Measurements from ENCODE around the gene DDX24.

Gene DDX24, protein sequence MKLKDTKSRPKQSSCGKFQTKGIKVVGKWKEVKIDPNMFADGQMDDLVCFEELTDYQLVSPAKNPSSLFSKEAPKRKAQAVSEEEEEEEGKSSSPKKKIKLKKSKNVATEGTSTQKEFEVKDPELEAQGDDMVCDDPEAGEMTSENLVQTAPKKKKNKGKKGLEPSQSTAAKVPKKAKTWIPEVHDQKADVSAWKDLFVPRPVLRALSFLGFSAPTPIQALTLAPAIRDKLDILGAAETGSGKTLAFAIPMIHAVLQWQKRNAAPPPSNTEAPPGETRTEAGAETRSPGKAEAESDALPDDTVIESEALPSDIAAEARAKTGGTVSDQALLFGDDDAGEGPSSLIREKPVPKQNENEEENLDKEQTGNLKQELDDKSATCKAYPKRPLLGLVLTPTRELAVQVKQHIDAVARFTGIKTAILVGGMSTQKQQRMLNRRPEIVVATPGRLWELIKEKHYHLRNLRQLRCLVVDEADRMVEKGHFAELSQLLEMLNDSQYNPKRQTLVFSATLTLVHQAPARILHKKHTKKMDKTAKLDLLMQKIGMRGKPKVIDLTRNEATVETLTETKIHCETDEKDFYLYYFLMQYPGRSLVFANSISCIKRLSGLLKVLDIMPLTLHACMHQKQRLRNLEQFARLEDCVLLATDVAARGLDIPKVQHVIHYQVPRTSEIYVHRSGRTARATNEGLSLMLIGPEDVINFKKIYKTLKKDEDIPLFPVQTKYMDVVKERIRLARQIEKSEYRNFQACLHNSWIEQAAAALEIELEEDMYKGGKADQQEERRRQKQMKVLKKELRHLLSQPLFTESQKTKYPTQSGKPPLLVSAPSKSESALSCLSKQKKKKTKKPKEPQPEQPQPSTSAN
- 693 to 921 (median 870) reads per million in 4 donors for total RNA-seq

DNA sequence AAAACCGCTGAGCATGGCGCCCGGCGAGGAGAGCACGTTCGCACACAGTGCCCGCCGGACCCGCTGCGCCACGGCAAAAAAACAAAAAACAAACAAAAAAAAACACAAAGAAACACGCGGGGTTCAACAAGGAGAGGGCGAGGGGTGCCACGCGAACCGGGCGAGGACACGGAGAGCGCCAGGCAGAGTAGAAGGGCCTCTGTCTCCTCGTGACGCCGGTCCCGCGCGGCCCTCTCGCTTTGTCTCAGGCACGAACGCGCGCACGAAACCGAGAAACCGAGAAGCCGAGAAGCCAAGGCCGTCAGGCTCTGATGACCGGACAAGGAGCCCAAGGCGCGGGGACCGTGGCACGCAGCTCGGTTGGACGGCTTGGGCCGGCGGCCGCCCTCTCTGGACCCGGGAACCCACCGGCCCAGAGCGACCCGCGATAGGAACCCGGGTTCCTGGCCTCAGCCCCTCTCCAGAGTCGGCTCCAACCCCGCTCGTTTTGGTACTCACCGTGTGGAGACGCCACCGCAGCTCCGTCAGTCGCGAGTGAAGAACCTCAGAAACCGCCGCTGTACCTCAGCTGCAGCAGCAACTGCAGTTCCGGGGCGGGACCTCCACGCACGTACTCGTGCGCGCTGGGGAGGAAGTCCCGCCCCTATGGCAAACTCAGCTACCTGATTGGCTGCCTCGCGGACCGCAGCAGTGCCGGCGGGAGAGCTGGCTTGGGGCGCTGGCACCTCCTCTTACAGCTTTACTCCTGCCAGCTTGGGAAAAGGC lies at the start of gene DDX24, which contains the start of gene IFI27L1:
Gene DDX24, minus strand, starts transcription at position 582 of the 765 bp plus-strand sequence. CDS start 1,460 bp downstream, outside the sequence.
Gene IFI27L1, plus strand, starts transcription at position 690 of the 765 bp plus-strand sequence. CDS start 15,628 bp downstream, outside the sequence.
- DNase-seq = peak; percentile 93 to 98 (median 96)

DNA sequence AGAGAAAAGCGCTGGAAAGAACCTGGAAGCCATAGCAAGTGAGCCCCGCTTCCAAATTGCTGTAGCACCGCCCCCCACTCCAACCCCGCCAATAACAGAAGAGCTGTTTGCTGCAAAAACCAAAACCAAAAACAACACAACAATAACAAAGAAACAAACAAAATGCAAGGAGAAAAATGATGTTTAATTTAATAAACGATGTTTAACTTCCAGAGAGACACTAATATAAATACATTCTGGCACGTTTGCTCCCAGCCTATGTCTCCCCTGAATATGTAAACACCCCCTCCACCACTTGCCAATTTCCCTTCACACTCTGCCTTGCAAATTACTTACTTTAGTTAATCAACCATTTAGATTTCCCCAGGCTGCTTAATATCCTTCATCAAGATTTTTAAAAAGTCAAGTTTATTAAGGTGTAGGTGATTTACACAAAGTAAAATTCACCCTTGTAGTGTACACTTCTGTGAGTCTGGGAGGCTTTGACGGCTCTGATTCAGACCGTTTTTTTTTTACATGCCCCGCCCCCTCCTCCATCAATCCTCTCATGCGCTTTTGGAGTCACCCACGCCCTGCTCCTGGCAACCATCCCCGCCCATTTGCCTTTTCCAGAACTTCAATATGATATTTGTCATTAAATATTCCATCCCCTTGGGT lies 48.9 kb upstream of the DDX24 start:
- DNase-seq = peak in 2 of 5 donors; percentile 11 to 48

GRCh38 chr14:94129111-94129757 lies 48.2 kb upstream of the DDX24 start, which contains the start of gene IFI27L2:
Gene IFI27L2, minus strand, starts transcription at chr14:94129604. Its CDS starts 40 bp downstream, at chr14:94129564.
- DNase-seq = peak; percentile 49 to 84 (median 60)

GRCh38 chr14:94128216-94128839 lies 47.3 kb upstream of the DDX24 start:
- no peak for DNase-seq

- DNase-seq = no peak
These were observed 46.3 kb upstream of the DDX24 start for GRCh38 chr14:94127330-94127729.

DNA sequence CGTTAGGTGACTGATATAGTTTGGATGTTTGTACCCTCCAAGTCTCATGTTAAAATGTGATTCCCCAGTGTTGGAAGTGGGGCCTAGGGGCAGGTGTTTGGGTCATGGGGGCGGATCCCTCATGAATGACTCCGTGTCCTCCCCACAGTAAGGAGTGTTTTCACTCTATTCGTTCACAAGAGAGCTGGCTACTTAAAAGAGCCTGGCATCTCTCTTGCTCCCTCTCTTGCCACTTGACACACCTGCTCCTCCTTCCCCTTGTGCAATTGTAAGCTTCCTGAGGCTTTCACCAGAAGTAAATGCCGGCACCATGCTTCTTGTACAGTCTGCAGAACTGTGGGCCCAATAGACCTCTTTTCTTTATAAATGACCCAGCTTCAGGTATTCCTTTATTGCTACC lies 45.8 kb upstream of the DDX24 start:
- no peak for DNase-seq

GRCh38 chr14:94126419-94126677 lies 45.3 kb upstream of the DDX24 start:
- no peak for DNase-seq

DNA sequence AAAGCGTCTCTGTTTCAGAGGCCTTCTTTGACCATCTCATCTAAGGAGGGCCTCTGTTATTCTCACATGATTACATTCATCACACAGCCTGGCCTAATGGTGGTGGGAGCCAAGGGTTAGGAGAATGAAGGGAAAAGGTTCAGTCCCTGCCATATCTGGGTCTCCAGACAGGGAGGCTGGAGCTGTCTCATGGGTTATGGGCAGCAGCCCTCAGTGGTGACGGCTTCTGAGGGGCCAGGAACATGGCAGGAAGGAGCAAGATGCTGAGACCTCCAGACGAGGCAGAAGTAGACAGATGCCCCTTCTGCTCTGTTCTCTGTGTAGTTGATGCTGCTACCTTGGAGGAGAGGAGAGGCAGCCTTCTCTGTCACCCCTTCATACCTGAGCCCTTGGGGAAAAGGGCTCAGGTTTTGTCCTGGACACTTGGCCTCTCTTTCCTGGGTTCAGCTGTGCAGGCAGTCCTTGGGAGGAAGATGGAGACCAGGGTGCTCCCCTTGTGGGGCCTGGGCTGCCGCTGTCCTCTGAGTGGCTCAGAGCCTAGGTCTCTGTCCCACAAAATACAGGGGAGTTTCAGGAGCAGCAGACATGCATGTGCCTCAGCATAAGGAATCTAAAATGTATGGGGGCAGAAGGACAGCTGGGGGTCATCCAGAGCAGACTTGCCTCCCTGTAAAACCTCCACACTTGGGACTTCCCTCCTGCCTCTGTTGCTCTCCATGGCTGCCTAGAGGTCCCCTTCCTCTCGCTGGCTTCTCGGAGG lies 44.8 kb upstream of the DDX24 start:
- no peak for DNase-seq

- DNase-seq = no peak
These were observed 43.8 kb upstream of the DDX24 start for GRCh38 chr14:94124582-94125377.

GRCh38 chr14:94123868-94124267 lies 42.9 kb upstream of the DDX24 start:
- no peak for DNase-seq

GRCh38 chr14:94123296-94123695 lies 42.3 kb upstream of the DDX24 start:
- no peak for DNase-seq

- DNase-seq = no peak
These were observed 41.4 kb upstream of the DDX24 start for GRCh38 chr14:94122438-94122837.

DNA sequence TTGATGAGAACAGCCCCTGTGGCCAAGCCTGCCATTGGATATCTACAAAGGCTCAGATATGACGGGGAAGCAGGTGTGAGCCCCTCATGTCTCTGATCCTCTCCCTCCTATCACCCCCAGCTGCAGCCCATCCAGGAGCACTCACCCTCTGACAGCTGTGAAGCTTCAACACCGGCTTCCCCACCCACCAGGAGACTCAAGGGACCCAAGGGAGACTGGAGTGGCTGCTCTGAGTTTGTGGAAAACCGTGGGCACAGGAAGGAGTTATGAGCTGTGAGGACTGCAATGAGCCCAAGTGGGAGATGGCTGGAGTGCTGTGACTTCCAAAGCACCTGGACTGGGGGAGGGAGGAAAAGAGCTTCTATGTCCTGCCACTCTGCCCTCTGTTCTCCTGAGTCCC lies 40.5 kb upstream of the DDX24 start:
- DNase-seq = no peak

DNA sequence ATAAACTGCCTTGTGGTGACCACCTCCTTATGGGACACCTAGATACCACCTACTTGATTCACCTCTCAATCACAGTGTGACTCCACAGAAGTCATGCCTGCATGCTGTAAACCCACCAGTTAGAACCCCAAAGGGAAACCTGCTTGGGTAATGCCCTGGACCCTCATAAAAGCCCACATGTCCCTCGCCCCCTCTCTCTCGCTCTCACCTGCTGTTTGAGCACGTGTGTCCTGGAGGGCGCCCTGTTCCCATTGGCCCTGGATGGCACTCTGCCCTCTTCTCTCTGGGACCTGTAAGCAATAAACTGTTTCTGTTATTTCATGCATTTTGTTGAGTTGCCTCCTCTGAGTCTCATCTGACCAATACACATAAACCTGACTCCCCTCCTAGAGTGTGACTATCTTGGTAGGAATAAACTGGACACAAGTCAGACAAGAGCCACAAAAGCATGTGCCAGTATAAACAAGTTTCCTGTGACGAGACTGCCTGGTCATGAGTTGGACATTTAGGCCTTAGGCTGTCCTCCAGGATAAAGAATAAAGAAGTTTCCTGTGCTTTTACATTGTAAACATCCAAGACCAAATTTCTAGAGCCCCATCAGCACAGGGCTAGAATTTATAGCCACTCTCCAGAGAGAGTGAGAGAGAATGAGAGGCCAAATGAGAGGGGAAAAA lies 39.8 kb upstream of the DDX24 start:
- DNase-seq = no peak

GRCh38 chr14:94119071-94119470 lies 38.1 kb upstream of the DDX24 start:
- DNase-seq = no peak

- no peak for DNase-seq
These were observed 36.9 kb upstream of the DDX24 start for GRCh38 chr14:94117856-94118255.

DNA sequence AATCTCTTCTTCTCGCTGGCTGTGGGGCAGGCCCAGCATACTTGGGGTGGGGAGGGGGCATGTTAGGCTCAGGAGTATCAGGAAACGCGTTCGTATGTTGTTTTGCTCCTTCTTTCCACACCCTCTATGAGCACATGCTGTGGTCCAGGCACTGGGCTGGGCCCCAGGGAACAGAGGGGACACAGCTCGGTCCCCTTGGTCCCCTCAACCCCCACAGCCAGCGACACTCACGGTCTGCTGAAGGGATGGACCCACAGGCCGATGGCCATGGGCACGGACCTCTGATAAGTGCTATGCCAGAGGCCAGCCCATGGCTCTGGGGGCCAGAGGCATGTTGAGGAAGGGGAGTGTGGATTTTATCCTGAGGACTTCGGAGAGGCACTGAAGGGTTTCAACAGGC lies 35.7 kb upstream of the DDX24 start:
- DNase-seq = no peak

- no peak for DNase-seq
These were observed 34.6 kb upstream of the DDX24 start for GRCh38 chr14:94115631-94116030.

- no peak for DNase-seq
These were observed 34.1 kb upstream of the DDX24 start for GRCh38 chr14:94115058-94115591.
